GM10847 (cell line): ENCODE data around the gene LIX1L.

ENCODE experiments used
- POLR2A ChIP-seq: IDR thresholded peaks from 2 replicates; pipeline ENCODE4 v1.6.1; 2011; ENCODE audit not compliant: insufficient read length; ENCODE audit errors: extremely low read depth

Gene LIX1L

DNA sequence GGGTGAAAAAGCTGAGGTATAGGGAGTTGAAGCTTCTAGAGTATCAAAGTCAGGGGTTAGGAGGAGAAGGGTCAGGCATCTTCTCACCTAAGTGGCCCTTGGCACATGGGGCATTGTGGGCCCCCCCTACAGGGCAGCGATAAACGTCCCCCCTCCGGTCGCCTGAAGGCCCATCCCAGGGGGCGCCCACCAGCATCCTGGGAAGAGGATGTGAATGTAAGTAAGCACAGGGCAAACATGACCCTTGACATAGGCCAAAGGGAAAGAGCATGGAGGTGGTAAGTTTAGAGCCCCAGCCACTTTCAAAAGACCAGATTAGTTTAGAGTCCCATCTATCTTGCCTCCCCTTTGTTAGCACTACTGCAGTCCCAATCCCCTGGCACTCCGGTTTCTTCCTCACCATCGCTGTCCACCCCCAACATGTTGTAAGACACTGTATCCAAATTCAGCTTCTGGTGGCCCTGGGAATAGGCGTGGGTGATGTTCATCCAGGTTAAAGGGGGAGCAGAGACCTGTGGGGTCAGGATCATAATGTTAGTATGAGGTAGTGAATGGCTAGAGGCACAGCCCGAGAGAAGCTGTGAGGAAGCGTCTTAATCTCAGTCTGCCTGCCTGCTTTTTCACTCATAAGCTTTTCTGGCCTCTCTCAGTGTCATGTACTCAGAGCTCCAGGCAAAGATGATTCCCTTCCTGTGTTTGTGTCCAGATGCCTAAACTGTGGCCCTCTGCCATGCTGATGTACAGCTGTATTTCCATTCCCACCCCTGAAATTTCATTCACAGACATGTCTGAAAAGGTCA is 50.7 kb downstream of the LIX1L start:
- TF ChIP-seq POLR2A = no peak

- no peak for TF ChIP-seq POLR2A
Observed at GRCh38 chr1:145901312-145902021, 56.4 kb downstream of the LIX1L start.

- TF ChIP-seq POLR2A = no peak
Observed at GRCh38 chr1:145898756-145899155, 59.1 kb downstream of the LIX1L start.

GRCh38 chr1:145897969-145898368 is 59.8 kb downstream of the LIX1L start:
- no peak for TF ChIP-seq POLR2A

- no peak for TF ChIP-seq POLR2A
Observed at GRCh38 chr1:145895471-145895870, 62.3 kb downstream of the LIX1L start.

- TF ChIP-seq POLR2A = no peak
Observed at GRCh38 chr1:145893306-145894055, 64.3 kb downstream of the LIX1L start.

GRCh38 chr1:145892486-145893087 is 65.2 kb downstream of the LIX1L start:
- no peak for TF ChIP-seq POLR2A

- no peak for TF ChIP-seq POLR2A
Observed at GRCh38 chr1:145891587-145892485, 66.0 kb downstream of the LIX1L start.

DNA sequence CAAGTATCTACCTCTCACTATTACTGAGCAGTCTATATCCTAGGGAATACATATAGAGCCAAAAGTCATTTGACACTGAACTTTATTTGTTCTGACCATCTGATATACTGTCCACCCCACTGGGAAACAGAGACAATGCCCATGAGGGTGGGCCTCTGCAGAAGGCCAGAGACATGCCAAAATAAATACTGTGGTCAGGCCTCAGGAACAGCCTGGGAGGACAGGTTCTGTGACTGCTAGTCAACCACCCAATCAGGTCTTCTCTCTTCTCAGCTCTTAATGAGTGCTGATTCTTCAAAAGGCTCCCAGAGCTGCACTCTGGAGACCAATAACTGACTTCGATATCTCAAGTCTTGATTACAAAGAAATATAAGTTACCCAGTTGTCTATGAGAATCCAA is 66.7 kb downstream of the LIX1L start:
- TF ChIP-seq POLR2A = no peak

GRCh38 chr1:145889722-145890121 is 68.1 kb downstream of the LIX1L start:
- TF ChIP-seq POLR2A = no peak

GRCh38 chr1:145887631-145888030 is 70.2 kb downstream of the LIX1L start:
- TF ChIP-seq POLR2A = no peak

DNA sequence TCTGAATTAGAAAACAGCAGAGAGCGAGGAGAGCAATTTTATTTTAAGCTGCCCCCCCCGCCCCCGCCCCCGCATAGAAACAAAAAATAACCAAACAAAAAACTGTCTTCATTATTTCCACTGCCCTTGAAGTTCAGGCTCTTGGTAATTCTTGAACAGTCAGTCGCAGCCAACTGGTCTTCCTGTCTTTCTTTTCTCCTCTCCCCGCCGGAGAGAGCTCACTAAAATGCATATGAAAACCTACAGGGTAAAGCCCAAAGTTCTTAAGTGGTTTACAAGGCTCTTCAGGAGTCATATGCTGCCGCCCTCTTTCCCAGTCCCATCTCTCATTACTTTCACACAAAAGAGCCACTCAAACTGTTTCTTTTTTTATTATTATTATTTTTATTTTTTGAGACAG is 71.0 kb downstream of the LIX1L start:
- no peak for TF ChIP-seq POLR2A

DNA sequence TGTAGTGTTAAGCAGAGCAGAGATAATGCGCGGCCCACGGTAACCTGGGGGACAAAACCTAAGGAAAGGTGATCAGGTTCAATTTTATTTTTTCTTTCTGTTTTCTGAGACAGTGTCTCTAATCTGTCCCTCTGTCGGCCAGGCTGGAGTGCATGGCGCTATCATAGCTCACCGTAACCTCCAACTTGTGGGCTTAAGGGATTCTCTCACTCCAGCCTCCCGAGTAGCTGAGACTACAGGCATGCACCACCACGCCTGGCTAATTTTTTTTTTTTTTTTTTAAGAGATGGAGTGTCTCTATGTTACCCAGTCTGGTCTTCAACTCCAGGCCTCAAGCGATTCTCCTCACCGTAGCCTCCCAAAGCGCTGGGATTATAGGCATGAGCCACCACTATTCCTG is 71.4 kb downstream of the LIX1L start:
- no peak for TF ChIP-seq POLR2A

- no peak for TF ChIP-seq POLR2A
Observed at GRCh38 chr1:145885738-145886287, 72.0 kb downstream of the LIX1L start, which contains the start of gene ANKRD35. TSS of gene ANKRD35 (minus strand) at chr1:145885866. CDS start at chr1:145885758, 108 bp downstream.
